HG03139 (cell line): ENCODE results near the gene STEAP3.

Source experiments
- ATAC-seq: cut with Tn5 transposase; IDR thresholded peaks from one replicate; pipeline ENCODE4 v1.9.1; 2021; ENCODE audit not compliant: unreplicated experiment

The STEAP3 gene

GRCh38 chr2:119290859-119291587 lies 67.4 kb downstream of the STEAP3 start:
- peak; percentile 91 for ATAC-seq

- no peak for ATAC-seq
These were observed 68.0 kb downstream of the STEAP3 start for GRCh38 chr2:119291588-119292167.

DNA sequence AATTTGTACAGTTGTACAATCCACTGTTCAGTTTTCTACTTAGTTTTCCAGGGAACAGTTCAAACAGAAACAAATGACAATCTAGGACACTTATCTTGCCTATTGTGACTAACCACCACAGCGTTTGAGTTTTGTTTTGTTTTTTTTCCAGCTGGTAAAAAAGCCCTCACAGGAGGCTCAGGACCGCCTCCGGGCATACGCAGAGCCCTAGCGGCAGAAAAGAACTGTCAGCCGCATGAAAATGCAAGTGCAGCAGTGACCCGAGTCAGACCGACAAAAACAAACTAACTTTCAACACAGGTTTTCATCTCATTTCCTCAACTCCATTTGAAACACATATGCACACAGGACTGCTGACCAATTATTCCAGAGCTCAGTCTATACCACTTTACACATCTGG lies 68.6 kb downstream of the STEAP3 start:
- no peak for ATAC-seq

GRCh38 chr2:119293254-119293653 lies 69.6 kb downstream of the STEAP3 start:
- ATAC-seq = no peak

DNA sequence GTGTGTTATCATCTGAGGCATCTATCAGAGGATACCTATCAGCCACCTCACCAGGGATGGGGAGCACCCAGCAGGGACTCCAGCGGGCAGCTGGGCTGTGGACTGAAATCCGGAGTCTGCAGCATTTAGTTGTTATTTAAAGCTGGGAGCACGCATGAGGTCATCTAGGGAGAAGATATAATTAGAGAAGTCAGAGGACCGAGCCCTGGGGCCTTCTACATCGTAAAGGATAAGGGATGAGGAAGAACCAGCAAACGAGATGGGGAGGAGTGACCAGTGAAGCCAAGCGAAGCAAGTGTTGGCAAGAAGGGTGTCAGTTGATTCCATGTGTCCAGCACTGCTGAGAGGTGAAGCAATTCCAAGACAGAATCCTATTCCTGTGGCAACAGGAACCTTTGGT lies 70.3 kb downstream of the STEAP3 start:
- ATAC-seq = no peak

GRCh38 chr2:119294671-119295070 lies 71.0 kb downstream of the STEAP3 start:
- ATAC-seq = no peak

- no peak for ATAC-seq
These were observed 72.2 kb downstream of the STEAP3 start for GRCh38 chr2:119295688-119296375.

DNA sequence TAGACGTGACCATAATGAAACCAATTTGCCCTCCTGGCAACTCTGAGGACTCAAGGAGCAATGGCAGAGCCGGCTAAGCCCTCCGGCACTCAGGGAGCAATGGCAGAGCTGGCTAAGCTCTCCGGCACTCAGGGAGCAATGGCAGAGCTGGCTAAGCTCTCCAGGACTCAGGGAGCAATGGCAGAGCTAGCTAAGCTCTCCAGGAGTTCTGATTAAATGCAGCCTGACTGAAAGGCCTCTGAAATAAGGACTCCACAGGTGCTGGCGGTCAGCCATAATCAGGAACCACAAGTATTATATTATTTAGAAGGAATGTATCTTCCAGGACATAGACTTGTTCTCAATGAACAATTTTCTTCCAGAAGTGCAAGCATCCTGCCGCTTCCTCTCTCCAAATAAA lies 77.8 kb downstream of the STEAP3 start:
- no peak for ATAC-seq

- ATAC-seq = no peak
These were observed 81.2 kb downstream of the STEAP3 start for GRCh38 chr2:119304847-119305246.

DNA sequence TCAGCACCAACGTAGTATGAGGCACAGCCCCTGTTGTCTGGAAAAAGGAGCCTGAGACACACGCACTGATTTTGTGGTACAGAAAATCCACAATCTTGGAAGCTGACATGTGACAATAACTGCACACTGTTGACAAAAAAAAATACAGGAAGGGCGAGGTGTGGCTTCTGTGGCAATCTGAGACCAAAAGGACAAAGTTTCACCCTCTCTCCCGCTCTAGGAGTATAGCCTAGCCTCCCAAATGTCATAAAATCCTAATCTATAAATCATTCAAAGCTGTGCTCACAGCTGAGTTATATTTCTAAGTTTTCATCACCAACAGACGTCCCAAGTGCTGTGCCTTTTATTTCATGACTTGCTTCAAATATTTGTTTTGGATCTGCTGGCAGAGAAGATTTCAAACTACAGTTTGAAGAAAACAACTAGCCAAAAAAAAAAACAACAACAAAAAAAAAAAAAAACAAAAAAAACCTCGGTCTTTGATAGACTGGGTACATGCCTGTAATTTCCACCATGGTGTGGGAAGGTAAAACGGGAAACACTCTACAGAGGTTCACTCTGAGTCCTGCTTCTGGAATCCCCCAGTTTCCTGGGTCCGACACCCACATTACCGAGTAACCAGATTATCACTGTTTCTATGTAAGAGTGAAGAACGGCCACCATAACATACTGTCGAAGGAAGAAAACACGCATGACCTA lies 82.0 kb downstream of the STEAP3 start:
- ATAC-seq = no peak

DNA sequence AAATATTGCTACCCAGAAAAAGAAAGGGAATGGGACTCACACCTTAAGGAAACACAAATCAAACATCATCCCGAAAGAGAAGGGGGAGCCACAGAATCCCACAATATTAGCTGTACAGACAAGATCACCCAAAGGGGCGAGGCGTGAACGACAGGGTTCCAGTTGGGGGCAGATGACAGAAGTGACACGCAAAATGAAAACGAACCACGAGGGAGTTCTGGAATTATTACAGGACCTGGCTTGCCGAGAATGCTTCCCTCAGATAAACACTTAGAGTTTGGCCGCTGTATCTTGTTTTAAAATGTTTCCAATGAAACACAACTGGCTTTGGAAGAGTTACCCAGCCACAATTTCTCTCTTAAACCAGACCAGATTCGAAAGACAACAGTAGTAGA lies 82.6 kb downstream of the STEAP3 start:
- ATAC-seq = no peak

DNA sequence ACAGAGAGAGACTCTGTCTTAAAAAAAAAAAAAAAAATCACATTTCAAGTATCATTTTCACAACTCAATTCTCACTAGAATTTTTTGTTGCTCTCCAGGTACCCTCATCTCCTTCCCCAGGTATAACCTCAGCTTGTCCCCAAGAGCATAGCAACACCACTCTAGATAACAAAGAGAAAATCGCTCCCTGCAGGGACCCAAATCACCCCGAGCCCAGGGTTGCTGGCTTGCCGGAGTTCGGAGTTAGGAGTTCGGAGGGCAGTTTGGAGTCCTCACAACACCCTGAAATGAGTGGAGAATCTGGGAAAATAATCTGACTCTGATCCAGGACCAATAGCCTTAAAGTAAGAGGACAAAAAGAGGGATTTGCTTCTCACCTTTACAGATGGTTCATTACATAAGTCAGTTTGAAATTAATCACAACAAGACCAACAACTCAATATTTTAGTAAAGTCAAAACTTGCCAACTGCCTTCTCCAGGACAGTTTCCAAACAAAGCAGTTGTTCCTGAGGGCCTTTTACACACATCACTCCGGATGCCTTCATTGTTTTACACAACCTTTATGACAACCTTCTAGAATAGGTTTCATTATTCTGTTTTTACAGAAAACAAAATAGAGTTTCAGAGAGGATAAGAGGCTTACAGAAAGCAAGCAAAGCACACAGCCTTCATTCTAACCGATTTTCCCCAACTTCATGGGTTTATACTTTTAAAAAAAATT lies 83.9 kb downstream of the STEAP3 start:
- ATAC-seq = no peak

- no peak for ATAC-seq
These were observed 85.2 kb downstream of the STEAP3 start for GRCh38 chr2:119308793-119309330.

GRCh38 chr2:119311371-119311770 lies 87.7 kb downstream of the STEAP3 start:
- no peak for ATAC-seq

GRCh38 chr2:119311831-119312230 lies 88.2 kb downstream of the STEAP3 start:
- ATAC-seq = no peak
